WTC11 (cell line): ENCODE measurements around the gene NFE2L3. TPM values are rescaled to one million over a fixed set of nuclear protein-coding genes. Genes with fewer than 3 reads are reported as not detected.

Experiments
- MXD4 ChIP-seq: fragments of 250-450 bp; sonication (Bioruptor Pico); IDR thresholded peaks from 2 replicates; pipeline ENCODE4 v1.8.0; 2021; ENCODE audit warnings: mild to moderate bottlenecking, moderate library complexity, borderline replicate concordance
- MYBL2 ChIP-seq: sonication (generic); formaldehyde crosslinking; IDR thresholded peaks from 2 replicates; pipeline ENCODE4 v1.8.1; 2023; ENCODE audit warnings: mild to moderate bottlenecking, moderate library complexity, missing genetic modification reagents
- NFE2L1 ChIP-seq: sonication (generic); formaldehyde crosslinking; IDR thresholded peaks from 2 replicates; pipeline ENCODE4 v1.8.1; 2023; ENCODE audit warnings: missing genetic modification reagents
- SP1 ChIP-seq: sonication (generic); formaldehyde crosslinking; conservative IDR thresholded peaks from 2 replicates; pipeline ENCODE4 v1.8.1; 2022; ENCODE audit warnings: missing genetic modification reagents
- ZBTB21 ChIP-seq: sonication (generic); formaldehyde crosslinking; IDR thresholded peaks from 2 replicates; pipeline ENCODE4 v1.8.1; 2023; ENCODE audit warnings: mild to moderate bottlenecking, missing genetic modification reagents, borderline replicate concordance
- ZNF138 ChIP-seq: sonication (generic); formaldehyde crosslinking; conservative IDR thresholded peaks from 2 replicates; pipeline ENCODE4 v1.8.1; 2022; ENCODE audit warnings: mild to moderate bottlenecking, moderate library complexity, missing genetic modification reagents
- ZNF317 ChIP-seq: sonication (generic); formaldehyde crosslinking; IDR thresholded peaks from 2 replicates; pipeline ENCODE4 v1.8.1; 2023; ENCODE audit warnings: low read depth, mild to moderate bottlenecking, moderate library complexity, missing genetic modification reagents, borderline replicate concordance
- total RNA-seq: library from RNA; stranded (reverse); gene quantifications from 3 replicates; pipeline ENCODE4 v1.2.3, GENCODE V29; 2021
- TF ChIP-seq, protein P1 (sequence below): sonication (generic); formaldehyde crosslinking; IDR thresholded peaks from 2 replicates; pipeline ENCODE4 v1.8.1; 2022; ENCODE audit warnings: mild to moderate bottlenecking, moderate library complexity, missing genetic modification reagents
- TF ChIP-seq, protein P2 (sequence below): sonication (generic); formaldehyde crosslinking; IDR thresholded peaks from 2 replicates; pipeline ENCODE4 v1.8.1; 2022; ENCODE audit warnings: low read depth, mild to moderate bottlenecking, moderate library complexity, missing genetic modification reagents, borderline replicate concordance
- TF ChIP-seq, protein P3 (sequence below): sonication (generic); formaldehyde crosslinking; IDR thresholded peaks from 2 replicates; pipeline ENCODE4 v1.8.0; 2023; ENCODE audit warnings: mild to moderate bottlenecking, missing genetic modification reagents
- TF ChIP-seq, protein P4 (sequence below): sonication (generic); formaldehyde crosslinking; IDR thresholded peaks from 2 replicates; pipeline ENCODE4 v1.8.0; 2022; ENCODE audit warnings: missing genetic modification reagents
- TF ChIP-seq, protein P5 (sequence below): sonication (generic); formaldehyde crosslinking; IDR thresholded peaks from 2 replicates; pipeline ENCODE4 v1.8.1; 2023; ENCODE audit warnings: mild to moderate bottlenecking, missing genetic modification reagents, moderate library complexity
- TF ChIP-seq, protein P6 (sequence below): sonication (generic); formaldehyde crosslinking; conservative IDR thresholded peaks from 2 replicates; pipeline ENCODE4 v1.8.1; 2023; ENCODE audit warnings: mild to moderate bottlenecking, low read depth, missing genetic modification reagents, moderate library complexity
- TF ChIP-seq, protein P7 (sequence below): sonication (generic); formaldehyde crosslinking; IDR thresholded peaks from 2 replicates; pipeline ENCODE4 v1.8.1; 2022; ENCODE audit warnings: mild to moderate bottlenecking, missing genetic modification reagents, moderate library complexity, borderline replicate concordance
- TF ChIP-seq, protein P8 (sequence below): sonication (generic); formaldehyde crosslinking; IDR thresholded peaks from 2 replicates; pipeline ENCODE4 v1.8.1; 2023; ENCODE audit warnings: mild to moderate bottlenecking, moderate library complexity, missing genetic modification reagents
- TF ChIP-seq, protein P9 (sequence below): fragments of 250-450 bp; sonication (Bioruptor Pico); conservative IDR thresholded peaks from 2 replicates; pipeline ENCODE4 v1.9.0; 2021; ENCODE audit warnings: mild to moderate bottlenecking

NFE2L3 gene
- total RNA-seq, 1 experiment from 2014 or later: 66.8 TPM

DNA sequence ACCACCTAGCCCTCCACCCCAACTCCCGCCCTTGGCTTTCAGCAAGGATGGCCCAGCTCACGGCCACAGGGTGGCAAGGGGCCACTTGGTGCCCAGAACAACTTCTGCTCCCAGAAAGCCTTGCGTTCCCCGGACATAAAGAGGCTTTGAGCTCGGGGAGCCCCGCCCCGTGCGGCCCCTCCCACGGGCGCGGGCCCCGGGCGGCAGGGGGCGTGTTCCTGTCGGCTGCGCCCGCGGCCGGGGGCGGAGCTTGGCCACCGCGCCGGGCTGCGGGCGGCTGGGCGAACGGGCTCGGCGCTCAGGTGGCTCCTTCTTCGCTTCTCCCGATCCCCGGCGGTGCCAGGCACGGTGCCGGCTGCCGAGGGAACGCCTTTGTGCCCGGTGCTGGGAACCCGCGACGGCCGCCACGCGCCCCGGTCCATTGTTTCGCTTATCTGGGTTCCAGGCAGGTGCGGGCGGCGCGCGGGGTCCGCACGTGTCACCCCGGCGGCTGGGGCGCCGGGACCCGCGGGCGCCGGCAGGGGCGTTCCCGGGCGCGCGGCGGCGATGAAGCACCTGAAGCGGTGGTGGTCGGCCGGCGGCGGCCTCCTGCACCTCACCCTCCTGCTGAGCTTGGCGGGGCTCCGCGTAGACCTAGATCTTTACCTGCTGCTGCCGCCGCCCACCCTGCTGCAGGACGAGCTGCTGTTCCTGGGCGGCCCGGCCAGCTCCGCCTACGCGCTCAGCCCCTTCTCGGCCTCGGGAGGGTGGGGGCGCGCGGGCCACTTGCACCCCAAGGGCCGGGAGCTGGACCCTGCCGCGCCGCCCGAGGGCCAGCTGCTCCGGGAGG lies at the start of gene NFE2L3 (continued):
- TF ChIP-seq MXD4 (CRISPR knock-in tag) (no peak), SP1 (CRISPR knock-in tag) (peak; percentile 83), NFE2L1 (CRISPR knock-in tag) (no peak), ZNF138 (CRISPR knock-in tag) (no peak), ZNF317 (CRISPR knock-in tag) (no peak), MYBL2 (CRISPR knock-in tag) (no peak), ZBTB21 (CRISPR knock-in tag) (0 out of 2 replicates have a peak, but pooled peaks have one; percentile 10)
- TF ChIP-seq, protein P1, sequence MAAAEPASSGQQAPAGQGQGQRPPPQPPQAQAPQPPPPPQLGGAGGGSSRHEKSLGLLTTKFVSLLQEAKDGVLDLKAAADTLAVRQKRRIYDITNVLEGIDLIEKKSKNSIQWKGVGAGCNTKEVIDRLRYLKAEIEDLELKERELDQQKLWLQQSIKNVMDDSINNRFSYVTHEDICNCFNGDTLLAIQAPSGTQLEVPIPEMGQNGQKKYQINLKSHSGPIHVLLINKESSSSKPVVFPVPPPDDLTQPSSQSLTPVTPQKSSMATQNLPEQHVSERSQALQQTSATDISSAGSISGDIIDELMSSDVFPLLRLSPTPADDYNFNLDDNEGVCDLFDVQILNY: no peak
- TF ChIP-seq, protein P2, sequence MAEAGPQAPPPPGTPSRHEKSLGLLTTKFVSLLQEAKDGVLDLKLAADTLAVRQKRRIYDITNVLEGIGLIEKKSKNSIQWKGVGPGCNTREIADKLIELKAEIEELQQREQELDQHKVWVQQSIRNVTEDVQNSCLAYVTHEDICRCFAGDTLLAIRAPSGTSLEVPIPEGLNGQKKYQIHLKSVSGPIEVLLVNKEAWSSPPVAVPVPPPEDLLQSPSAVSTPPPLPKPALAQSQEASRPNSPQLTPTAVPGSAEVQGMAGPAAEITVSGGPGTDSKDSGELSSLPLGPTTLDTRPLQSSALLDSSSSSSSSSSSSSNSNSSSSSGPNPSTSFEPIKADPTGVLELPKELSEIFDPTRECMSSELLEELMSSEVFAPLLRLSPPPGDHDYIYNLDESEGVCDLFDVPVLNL (CRISPR knock-in tag): no peak
- TF ChIP-seq, protein P3, sequence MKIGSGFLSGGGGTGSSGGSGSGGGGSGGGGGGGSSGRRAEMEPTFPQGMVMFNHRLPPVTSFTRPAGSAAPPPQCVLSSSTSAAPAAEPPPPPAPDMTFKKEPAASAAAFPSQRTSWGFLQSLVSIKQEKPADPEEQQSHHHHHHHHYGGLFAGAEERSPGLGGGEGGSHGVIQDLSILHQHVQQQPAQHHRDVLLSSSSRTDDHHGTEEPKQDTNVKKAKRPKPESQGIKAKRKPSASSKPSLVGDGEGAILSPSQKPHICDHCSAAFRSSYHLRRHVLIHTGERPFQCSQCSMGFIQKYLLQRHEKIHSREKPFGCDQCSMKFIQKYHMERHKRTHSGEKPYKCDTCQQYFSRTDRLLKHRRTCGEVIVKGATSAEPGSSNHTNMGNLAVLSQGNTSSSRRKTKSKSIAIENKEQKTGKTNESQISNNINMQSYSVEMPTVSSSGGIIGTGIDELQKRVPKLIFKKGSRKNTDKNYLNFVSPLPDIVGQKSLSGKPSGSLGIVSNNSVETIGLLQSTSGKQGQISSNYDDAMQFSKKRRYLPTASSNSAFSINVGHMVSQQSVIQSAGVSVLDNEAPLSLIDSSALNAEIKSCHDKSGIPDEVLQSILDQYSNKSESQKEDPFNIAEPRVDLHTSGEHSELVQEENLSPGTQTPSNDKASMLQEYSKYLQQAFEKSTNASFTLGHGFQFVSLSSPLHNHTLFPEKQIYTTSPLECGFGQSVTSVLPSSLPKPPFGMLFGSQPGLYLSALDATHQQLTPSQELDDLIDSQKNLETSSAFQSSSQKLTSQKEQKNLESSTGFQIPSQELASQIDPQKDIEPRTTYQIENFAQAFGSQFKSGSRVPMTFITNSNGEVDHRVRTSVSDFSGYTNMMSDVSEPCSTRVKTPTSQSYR (CRISPR knock-in tag): no peak
- TF ChIP-seq, protein P4, sequence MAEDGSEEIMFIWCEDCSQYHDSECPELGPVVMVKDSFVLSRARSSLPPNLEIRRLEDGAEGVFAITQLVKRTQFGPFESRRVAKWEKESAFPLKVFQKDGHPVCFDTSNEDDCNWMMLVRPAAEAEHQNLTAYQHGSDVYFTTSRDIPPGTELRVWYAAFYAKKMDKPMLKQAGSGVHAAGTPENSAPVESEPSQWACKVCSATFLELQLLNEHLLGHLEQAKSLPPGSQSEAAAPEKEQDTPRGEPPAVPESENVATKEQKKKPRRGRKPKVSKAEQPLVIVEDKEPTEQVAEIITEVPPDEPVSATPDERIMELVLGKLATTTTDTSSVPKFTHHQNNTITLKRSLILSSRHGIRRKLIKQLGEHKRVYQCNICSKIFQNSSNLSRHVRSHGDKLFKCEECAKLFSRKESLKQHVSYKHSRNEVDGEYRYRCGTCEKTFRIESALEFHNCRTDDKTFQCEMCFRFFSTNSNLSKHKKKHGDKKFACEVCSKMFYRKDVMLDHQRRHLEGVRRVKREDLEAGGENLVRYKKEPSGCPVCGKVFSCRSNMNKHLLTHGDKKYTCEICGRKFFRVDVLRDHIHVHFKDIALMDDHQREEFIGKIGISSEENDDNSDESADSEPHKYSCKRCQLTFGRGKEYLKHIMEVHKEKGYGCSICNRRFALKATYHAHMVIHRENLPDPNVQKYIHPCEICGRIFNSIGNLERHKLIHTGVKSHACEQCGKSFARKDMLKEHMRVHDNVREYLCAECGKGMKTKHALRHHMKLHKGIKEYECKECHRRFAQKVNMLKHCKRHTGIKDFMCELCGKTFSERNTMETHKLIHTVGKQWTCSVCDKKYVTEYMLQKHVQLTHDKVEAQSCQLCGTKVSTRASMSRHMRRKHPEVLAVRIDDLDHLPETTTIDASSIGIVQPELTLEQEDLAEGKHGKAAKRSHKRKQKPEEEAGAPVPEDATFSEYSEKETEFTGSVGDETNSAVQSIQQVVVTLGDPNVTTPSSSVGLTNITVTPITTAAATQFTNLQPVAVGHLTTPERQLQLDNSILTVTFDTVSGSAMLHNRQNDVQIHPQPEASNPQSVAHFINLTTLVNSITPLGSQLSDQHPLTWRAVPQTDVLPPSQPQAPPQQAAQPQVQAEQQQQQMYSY (CRISPR knock-in tag): no peak
- TF ChIP-seq, protein P5, sequence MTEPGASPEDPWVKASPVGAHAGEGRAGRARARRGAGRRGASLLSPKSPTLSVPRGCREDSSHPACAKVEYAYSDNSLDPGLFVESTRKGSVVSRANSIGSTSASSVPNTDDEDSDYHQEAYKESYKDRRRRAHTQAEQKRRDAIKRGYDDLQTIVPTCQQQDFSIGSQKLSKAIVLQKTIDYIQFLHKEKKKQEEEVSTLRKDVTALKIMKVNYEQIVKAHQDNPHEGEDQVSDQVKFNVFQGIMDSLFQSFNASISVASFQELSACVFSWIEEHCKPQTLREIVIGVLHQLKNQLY (CRISPR knock-in tag): no peak
- TF ChIP-seq, protein P6, sequence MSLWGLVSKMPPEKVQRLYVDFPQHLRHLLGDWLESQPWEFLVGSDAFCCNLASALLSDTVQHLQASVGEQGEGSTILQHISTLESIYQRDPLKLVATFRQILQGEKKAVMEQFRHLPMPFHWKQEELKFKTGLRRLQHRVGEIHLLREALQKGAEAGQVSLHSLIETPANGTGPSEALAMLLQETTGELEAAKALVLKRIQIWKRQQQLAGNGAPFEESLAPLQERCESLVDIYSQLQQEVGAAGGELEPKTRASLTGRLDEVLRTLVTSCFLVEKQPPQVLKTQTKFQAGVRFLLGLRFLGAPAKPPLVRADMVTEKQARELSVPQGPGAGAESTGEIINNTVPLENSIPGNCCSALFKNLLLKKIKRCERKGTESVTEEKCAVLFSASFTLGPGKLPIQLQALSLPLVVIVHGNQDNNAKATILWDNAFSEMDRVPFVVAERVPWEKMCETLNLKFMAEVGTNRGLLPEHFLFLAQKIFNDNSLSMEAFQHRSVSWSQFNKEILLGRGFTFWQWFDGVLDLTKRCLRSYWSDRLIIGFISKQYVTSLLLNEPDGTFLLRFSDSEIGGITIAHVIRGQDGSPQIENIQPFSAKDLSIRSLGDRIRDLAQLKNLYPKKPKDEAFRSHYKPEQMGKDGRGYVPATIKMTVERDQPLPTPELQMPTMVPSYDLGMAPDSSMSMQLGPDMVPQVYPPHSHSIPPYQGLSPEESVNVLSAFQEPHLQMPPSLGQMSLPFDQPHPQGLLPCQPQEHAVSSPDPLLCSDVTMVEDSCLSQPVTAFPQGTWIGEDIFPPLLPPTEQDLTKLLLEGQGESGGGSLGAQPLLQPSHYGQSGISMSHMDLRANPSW (CRISPR knock-in tag): 0 out of 2 replicates have a peak, but pooled peaks have one; percentile 21
- TF ChIP-seq, protein P7, sequence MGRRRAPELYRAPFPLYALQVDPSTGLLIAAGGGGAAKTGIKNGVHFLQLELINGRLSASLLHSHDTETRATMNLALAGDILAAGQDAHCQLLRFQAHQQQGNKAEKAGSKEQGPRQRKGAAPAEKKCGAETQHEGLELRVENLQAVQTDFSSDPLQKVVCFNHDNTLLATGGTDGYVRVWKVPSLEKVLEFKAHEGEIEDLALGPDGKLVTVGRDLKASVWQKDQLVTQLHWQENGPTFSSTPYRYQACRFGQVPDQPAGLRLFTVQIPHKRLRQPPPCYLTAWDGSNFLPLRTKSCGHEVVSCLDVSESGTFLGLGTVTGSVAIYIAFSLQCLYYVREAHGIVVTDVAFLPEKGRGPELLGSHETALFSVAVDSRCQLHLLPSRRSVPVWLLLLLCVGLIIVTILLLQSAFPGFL (CRISPR knock-in tag): no peak
- TF ChIP-seq, protein P8, sequence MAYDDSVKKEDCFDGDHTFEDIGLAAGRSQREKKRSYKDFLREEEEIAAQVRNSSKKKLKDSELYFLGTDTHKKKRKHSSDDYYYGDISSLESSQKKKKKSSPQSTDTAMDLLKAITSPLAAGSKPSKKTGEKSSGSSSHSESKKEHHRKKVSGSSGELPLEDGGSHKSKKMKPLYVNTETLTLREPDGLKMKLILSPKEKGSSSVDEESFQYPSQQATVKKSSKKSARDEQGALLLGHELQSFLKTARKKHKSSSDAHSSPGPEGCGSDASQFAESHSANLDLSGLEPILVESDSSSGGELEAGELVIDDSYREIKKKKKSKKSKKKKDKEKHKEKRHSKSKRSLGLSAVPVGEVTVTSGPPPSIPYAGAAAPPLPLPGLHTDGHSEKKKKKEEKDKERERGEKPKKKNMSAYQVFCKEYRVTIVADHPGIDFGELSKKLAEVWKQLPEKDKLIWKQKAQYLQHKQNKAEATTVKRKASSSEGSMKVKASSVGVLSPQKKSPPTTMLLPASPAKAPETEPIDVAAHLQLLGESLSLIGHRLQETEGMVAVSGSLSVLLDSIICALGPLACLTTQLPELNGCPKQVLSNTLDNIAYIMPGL: 0 out of 2 replicates have a peak, but pooled peaks have one; percentile 2
- TF ChIP-seq, protein P9, sequence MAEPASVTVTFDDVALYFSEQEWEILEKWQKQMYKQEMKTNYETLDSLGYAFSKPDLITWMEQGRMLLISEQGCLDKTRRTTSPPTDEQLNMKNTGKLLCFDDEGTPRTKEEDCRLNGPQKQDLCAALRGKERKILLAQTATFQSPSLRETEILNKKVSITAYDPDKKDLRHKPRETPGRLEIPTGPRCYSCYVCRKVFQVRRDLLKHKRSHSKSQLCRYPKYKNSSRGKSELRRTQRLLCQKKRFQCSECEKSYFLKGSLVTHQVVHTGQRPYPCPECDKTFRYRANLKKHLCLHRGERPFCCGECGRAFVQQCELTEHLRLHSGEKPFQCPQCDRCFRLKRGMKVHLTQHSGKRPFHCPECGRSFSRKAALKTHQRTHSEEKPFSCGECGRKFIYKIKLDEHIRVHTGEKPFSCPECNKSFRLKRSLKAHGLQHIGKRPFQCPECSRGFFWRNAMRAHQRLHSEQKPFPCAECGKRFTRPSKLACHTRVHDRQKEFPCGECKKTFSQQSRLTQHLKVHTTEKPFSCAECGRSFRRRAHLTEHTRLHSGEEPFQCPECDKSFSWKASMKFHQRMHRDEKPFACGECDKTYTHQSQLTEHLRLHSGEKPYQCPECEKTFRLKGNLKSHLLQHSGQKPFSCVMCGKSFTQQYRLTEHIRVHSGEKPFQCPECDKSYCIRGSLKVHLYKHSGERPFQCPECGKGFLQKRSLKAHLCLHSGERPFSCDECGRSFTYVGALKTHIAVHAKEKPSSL (CRISPR knock-in tag): no peak
